SK-N-SH (cell line): ENCODE data around the gene SDR9C7. TPM values are rescaled to one million over a fixed set of nuclear protein-coding genes. Genes with fewer than 3 reads are reported as not detected.

ENCODE experiments used
- CTCF ChIA-PET: fragments of 300-600, 350-600 bp; formaldehyde crosslinking; extraction: SDS; loops from one replicate; lab custom pipeline; 2021; lab: Yijun Ruan, JAX
- POLR2A ChIA-PET: fragments of 350-600 bp; sonication (Branson Sonifier 250); formaldehyde crosslinking; extraction: SDS; loops from one replicate; lab custom pipeline; 2020; ENCODE audit warnings: antibody characterized with exemption, inconsistent platforms; lab: Yijun Ruan, JAX
- DNase-seq: peaks from one replicate; pipeline ENCODE4 v3.0.0; 2012
- H2AFZ ChIP-seq: fragments of 200-600 bp; sonication (generic); 2 replicates; pipeline ENCODE4 v1.8.1; 2016; ENCODE audit warnings: antibody characterized with exemption, mild to moderate bottlenecking, low read depth
- H3F3A ChIP-seq: fragments of 200-600 bp; sonication (generic); replicated peaks from 2 replicates; pipeline ENCODE3; 2016; ENCODE audit warnings: antibody characterized with exemption, mild to moderate bottlenecking; ENCODE audit not compliant: insufficient read depth
- H3K27ac ChIP-seq, 2 experiments: fragments of 200-500 bp in 1 of 2; fragments of 200-600 bp in 1 of 2; sonication (Bioruptor generic) in 1 of 2; sonication (generic), shearing (Covaris generic) in 1 of 2; 2 replicates each; pipeline versions ENCODE4 v1.5.1 to v1.6.1; 2014 to 2016; ENCODE audit warnings: low read depth in 2 of 2, inconsistent platforms in 1 of 2, low read length in 1 of 2, mild to moderate bottlenecking in 1 of 2, mixed read lengths in 1 of 2
- H3K27me3 ChIP-seq: fragments of 200-600 bp; sonication (generic), shearing (Covaris generic); 2 replicates; pipeline ENCODE4 v1.6.1; 2016; ENCODE audit warnings: mixed run types; ENCODE audit not compliant: insufficient read depth
- H3K36me3 ChIP-seq, 2 experiments: fragments of 200-500 bp in 1 of 2; fragments of 200-600 bp in 1 of 2; sonication (Bioruptor generic) in 1 of 2; sonication (generic) in 1 of 2; replicated peaks in 1 of 2; 2 replicates each; pipeline versions ENCODE3 to v1.5.1; 2014 to 2016; ENCODE audit warnings: low read length in 1 of 2, mild to moderate bottlenecking in 1 of 2; ENCODE audit not compliant: insufficient read depth in 2 of 2, control insufficient read depth in 1 of 2
- H3K4me1 ChIP-seq, 2 experiments: fragments of 200-500 bp in 1 of 2; fragments of 200-600 bp in 1 of 2; sonication (Bioruptor generic) in 1 of 2; sonication (generic), shearing (Covaris generic) in 1 of 2; 2 replicates each; pipeline versions ENCODE4 v1.5.1 to v1.6.1; 2014 to 2016; ENCODE audit warnings: low read depth in 1 of 2, low read length in 1 of 2, mixed run types in 1 of 2; ENCODE audit not compliant: insufficient read depth in 2 of 2, control insufficient read depth in 1 of 2
- H3K4me2 ChIP-seq: fragments of 200-600 bp; sonication (generic), shearing (Covaris generic); 2 replicates; pipeline ENCODE4 v1.6.1; 2017; ENCODE audit warnings: mixed run types
- H3K4me3 ChIP-seq, 2 experiments: fragments of 200-500 bp in 1 of 2; fragments of 200-600 bp in 1 of 2; sonication (Bioruptor generic) in 1 of 2; sonication (generic), shearing (Covaris generic) in 1 of 2; 2 replicates each; pipeline versions ENCODE4 v1.5.1 to v1.8.1; 2014 to 2016; ENCODE audit warnings: low read depth in 2 of 2, inconsistent platforms in 1 of 2, low read length in 1 of 2, mild to moderate bottlenecking in 1 of 2, mixed read lengths in 1 of 2, moderate library complexity in 1 of 2
- H3K79me2 ChIP-seq: fragments of 200-600 bp; sonication (generic); 2 replicates; pipeline ENCODE4 v1.8.1; 2017; ENCODE audit warnings: mild to moderate bottlenecking; ENCODE audit not compliant: insufficient read depth
- H3K9ac ChIP-seq: fragments of 200-600 bp; sonication (generic); 2 replicates; pipeline ENCODE4 v1.6.1; 2017; ENCODE audit warnings: mixed run types
- H3K9me2 ChIP-seq: fragments of 200-600 bp; sonication (generic); 2 replicates; pipeline ENCODE4 v1.6.1; 2017; ENCODE audit warnings: mixed run types
- H3K9me3 ChIP-seq: fragments of 200-600 bp; sonication (generic); 2 replicates; pipeline ENCODE4 v1.6.1; 2017; ENCODE audit warnings: mixed run types, mild to moderate bottlenecking, moderate library complexity
- H4K20me1 ChIP-seq: fragments of 200-600 bp; sonication (generic); 2 replicates; pipeline ENCODE4 v1.6.1; 2017; ENCODE audit warnings: mild to moderate bottlenecking, mixed run types; ENCODE audit not compliant: insufficient read depth
- CHD2 ChIP-seq: fragments of 150-350 bp; IDR thresholded peaks from 2 replicates; pipeline ENCODE4 v1.6.1; 2018; ENCODE audit warnings: low read length; ENCODE audit not compliant: partially characterized antibody
- ELF1 ChIP-seq: IDR thresholded peaks from 2 replicates; pipeline ENCODE4 v1.4.0; 2012
- EP300 ChIP-seq, 2 experiments: IDR thresholded peaks; 2 replicates each; pipeline versions ENCODE4 v1.4.0 to v1.6.1; 2012; ENCODE audit warnings: borderline replicate concordance in 1 of 2, low read depth in 1 of 2, low read length in 1 of 2
- FOSL2 ChIP-seq: IDR thresholded peaks from 2 replicates; pipeline ENCODE4 v1.4.0; 2012; ENCODE audit warnings: low read depth, mild to moderate bottlenecking, moderate library complexity, borderline replicate concordance
- FOXJ3 ChIP-seq: sonication (generic); formaldehyde crosslinking; IDR thresholded peaks from 2 replicates; pipeline ENCODE4 v1.5.1; 2020; ENCODE audit warnings: mild to moderate bottlenecking, missing genetic modification reagents
- FOXM1 ChIP-seq: IDR thresholded peaks from 2 replicates; pipeline ENCODE4 v1.4.0; 2012; ENCODE audit warnings: low read depth, mild to moderate bottlenecking
- GABPA ChIP-seq: IDR thresholded peaks from 2 replicates; pipeline ENCODE4 v1.4.0; 2012; ENCODE audit warnings: low read depth, mild to moderate bottlenecking
- JUND ChIP-seq: IDR thresholded peaks from 2 replicates; pipeline ENCODE4 v1.4.0; 2012
- MXI1 ChIP-seq: IDR thresholded peaks from 2 replicates; pipeline ENCODE4 v1.6.1; 2012; ENCODE audit warnings: mild to moderate bottlenecking, low read depth, low read length, improper control_type of control experiment
- NFIC ChIP-seq: IDR thresholded peaks from 2 replicates; pipeline ENCODE4 v1.4.0; 2012; ENCODE audit warnings: borderline replicate concordance
- POLR2AphosphoS5 ChIP-seq: IDR thresholded peaks from 2 replicates; pipeline ENCODE4 v1.6.1; 2012; ENCODE audit warnings: low read depth, low read length
- RAD21 ChIP-seq: IDR thresholded peaks from 2 replicates; pipeline ENCODE4 v1.6.1; 2012; ENCODE audit warnings: mild to moderate bottlenecking, low read length
- RCOR1 ChIP-seq: fragments of 150-350 bp; IDR thresholded peaks from 2 replicates; pipeline ENCODE4 v1.6.1; 2017; ENCODE audit warnings: antibody characterized with exemption, low read length
- SIN3A ChIP-seq: IDR thresholded peaks from 2 replicates; pipeline ENCODE4 v1.6.1; 2012; ENCODE audit warnings: low read depth, mild to moderate bottlenecking, low read length, moderate library complexity, borderline replicate concordance
- SMC3 ChIP-seq: IDR thresholded peaks from 2 replicates; pipeline ENCODE4 v1.6.1; 2012; ENCODE audit warnings: low read depth, low read length, improper control_type of control experiment
- TAF1 ChIP-seq: IDR thresholded peaks from 2 replicates; pipeline ENCODE4 v1.6.1; 2012; ENCODE audit warnings: low read depth, mild to moderate bottlenecking, low read length, moderate library complexity, borderline replicate concordance
- TCF12 ChIP-seq: IDR thresholded peaks from 2 replicates; pipeline ENCODE4 v1.4.0; 2012
- TEAD4 ChIP-seq: IDR thresholded peaks from 2 replicates; pipeline ENCODE4 v1.4.0; 2012; ENCODE audit warnings: mild to moderate bottlenecking, borderline replicate concordance; ENCODE audit not compliant: insufficient read depth
- YY1 ChIP-seq: IDR thresholded peaks from 2 replicates; pipeline ENCODE4 v1.4.0; 2012; ENCODE audit warnings: low read depth, mild to moderate bottlenecking
- WGBS: methylation state at CpG from one replicate; pipeline ENCODE4 v1.1.6; 2017; ENCODE audit warnings: low lambda C conversion rate; 5-methylcytosine and 5-hydroxymethylcytosine counted together
- polyA plus RNA-seq, 3 experiments: library from polyadenylated mRNA; depleted of rRNA; stranded (reverse); fragments of >200 nt; gene quantifications; 2 replicates each; pipeline ENCODE4 v1.2.3, GENCODE V29; 2012
- TF ChIP-seq, protein P1 (sequence below): IDR thresholded peaks from 2 replicates; pipeline ENCODE4 v1.4.0; 2012; ENCODE audit warnings: low read depth
- TF ChIP-seq, protein P2 (sequence below): IDR thresholded peaks from 2 replicates; pipeline ENCODE4 v1.6.1; 2012; ENCODE audit warnings: mild to moderate bottlenecking, low read depth, low read length, moderate library complexity
- TF ChIP-seq, protein P3 (sequence below): fragments of 150-350 bp; IDR thresholded peaks from 2 replicates; pipeline ENCODE4 v1.6.1; 2017; ENCODE audit warnings: antibody characterized with exemption, low read length, low read depth, borderline replicate concordance
- TF ChIP-seq, protein P4 (sequence below): IDR thresholded peaks from 2 replicates; pipeline ENCODE4; 2012

SDR9C7 gene
- polyA plus RNA-seq, 1 of the 3 experiments (the other 2 are of a cell fraction), result not detected

DNA sequence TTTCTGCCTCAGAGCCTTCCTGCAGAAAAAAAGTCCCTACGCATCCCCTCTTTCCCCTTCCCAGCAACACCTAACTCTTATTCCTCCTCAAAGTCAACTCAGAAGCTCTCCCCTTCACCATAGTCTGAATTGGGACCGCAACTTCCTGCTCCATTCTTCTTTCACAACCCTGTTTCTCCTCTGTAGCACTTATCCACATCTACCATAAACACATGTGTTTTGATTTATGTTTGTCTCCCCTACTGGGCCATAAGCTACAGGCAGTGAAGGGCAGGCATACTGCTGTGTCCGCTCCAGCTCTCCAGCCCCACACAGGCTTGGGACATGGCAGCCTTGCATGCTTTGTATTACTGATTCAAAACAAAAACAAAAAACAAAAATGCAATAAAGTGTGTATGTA is 5.9 kb downstream of the SDR9C7 start:
- ChIA-PET POLR2A (no interaction called here), CTCF (interaction anchor here (0.6 to 1.0 kb wide), 2 partner anchors 170 to 953 kb away, joined by 3 read pairs; no protein-coding TSS in a partner anchor)
- TF ChIP-seq FOXJ3 (CRISPR knock-in tag) (no peak), MXI1 (no peak), RAD21 (no peak), TAF1 (no peak), TCF12 (no peak), FOXM1 (no peak), POLR2AphosphoS5 (no peak), YY1 (no peak), SMC3 (no peak), FOSL2 (no peak), JUND (no peak)
- TF ChIP-seq, protein P1, sequence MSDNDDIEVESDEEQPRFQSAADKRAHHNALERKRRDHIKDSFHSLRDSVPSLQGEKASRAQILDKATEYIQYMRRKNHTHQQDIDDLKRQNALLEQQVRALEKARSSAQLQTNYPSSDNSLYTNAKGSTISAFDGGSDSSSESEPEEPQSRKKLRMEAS, result no peak
- TF ChIP-seq, protein P2, sequence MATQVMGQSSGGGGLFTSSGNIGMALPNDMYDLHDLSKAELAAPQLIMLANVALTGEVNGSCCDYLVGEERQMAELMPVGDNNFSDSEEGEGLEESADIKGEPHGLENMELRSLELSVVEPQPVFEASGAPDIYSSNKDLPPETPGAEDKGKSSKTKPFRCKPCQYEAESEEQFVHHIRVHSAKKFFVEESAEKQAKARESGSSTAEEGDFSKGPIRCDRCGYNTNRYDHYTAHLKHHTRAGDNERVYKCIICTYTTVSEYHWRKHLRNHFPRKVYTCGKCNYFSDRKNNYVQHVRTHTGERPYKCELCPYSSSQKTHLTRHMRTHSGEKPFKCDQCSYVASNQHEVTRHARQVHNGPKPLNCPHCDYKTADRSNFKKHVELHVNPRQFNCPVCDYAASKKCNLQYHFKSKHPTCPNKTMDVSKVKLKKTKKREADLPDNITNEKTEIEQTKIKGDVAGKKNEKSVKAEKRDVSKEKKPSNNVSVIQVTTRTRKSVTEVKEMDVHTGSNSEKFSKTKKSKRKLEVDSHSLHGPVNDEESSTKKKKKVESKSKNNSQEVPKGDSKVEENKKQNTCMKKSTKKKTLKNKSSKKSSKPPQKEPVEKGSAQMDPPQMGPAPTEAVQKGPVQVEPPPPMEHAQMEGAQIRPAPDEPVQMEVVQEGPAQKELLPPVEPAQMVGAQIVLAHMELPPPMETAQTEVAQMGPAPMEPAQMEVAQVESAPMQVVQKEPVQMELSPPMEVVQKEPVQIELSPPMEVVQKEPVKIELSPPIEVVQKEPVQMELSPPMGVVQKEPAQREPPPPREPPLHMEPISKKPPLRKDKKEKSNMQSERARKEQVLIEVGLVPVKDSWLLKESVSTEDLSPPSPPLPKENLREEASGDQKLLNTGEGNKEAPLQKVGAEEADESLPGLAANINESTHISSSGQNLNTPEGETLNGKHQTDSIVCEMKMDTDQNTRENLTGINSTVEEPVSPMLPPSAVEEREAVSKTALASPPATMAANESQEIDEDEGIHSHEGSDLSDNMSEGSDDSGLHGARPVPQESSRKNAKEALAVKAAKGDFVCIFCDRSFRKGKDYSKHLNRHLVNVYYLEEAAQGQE, result no peak
- TF ChIP-seq, all 33 proteins: peak for 0

DNA sequence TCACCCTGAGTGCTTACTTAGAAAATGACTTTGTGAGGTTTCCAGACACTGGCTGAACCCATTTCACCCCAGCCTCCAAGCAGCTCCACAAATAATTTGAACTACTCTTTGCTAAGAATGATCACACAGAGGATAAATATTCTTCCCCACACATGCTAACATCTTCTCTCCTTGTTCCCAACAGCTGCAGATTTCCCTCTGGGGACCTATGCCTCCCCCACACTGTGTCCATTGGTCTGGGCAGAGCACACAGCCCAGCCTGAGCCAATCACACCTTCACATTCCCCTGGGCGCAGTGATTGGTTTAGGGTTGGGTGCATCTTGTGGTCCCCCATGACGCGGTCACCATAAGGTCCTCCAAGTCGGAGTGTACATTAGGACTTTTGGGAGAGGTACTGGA is 6.9 kb downstream of the SDR9C7 start:
- ChIA-PET POLR2A (no interaction called here), CTCF (interaction anchor here (1.0 to 1.2 kb wide), 2 partner anchors 60 to 169 kb away, joined by 3 read pairs; no protein-coding TSS in a partner anchor)
- H3F3A ChIP-seq, result no peaks in the 10 kb centered on the region
- H2AFZ ChIP-seq, result no peak overlapping the region
- H3K79me2 ChIP-seq, result no peaks in the 10 kb centered on the region
- no peak overlapping the region for H3K27ac ChIP-seq
- no peak for DNase-seq
- H3K27me3 ChIP-seq, result peaks cover 5% of the 10 kb centered on the region; the same call in 1 of the 2 replicates
- H3K4me2 ChIP-seq, result no peak overlapping the region
- WGBS, result 34% methylated on average over 4 of the region's 4 CpGs
- peaks cover 0 to 4% of the 10 kb centered on the region in 2 experiments; a peak in 2 of 4 replicates for H3K4me1 ChIP-seq
- no peaks in the 10 kb centered on the region for H3K9me3 ChIP-seq
- no peak for TF ChIP-seq RCOR1
- TF ChIP-seq NFIC, result no peak
- TF ChIP-seq JUND, result no peak
- TF ChIP-seq, protein P1, result no peak
- TF ChIP-seq TCF12, result no peak
- TF ChIP-seq SMC3, result no peak
- no peak for TF ChIP-seq SIN3A
- no peak for TF ChIP-seq FOXM1
- no peak for TF ChIP-seq GABPA
- TF ChIP-seq, protein P3, sequence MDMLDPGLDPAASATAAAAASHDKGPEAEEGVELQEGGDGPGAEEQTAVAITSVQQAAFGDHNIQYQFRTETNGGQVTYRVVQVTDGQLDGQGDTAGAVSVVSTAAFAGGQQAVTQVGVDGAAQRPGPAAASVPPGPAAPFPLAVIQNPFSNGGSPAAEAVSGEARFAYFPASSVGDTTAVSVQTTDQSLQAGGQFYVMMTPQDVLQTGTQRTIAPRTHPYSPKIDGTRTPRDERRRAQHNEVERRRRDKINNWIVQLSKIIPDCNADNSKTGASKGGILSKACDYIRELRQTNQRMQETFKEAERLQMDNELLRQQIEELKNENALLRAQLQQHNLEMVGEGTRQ, result no peak
- TF ChIP-seq POLR2AphosphoS5, result no peak
- TF ChIP-seq TEAD4, result no peak
- TF ChIP-seq ELF1, result no peak
- no peak for TF ChIP-seq EP300 (IDR thresholded peaks at IDR 0.05; ENCODE audit: borderline replicate concordance in 1 of 2, low read depth in 1 of 2, low read length in 1 of 2)
- no peak for TF ChIP-seq MXI1
- TF ChIP-seq, protein P4, sequence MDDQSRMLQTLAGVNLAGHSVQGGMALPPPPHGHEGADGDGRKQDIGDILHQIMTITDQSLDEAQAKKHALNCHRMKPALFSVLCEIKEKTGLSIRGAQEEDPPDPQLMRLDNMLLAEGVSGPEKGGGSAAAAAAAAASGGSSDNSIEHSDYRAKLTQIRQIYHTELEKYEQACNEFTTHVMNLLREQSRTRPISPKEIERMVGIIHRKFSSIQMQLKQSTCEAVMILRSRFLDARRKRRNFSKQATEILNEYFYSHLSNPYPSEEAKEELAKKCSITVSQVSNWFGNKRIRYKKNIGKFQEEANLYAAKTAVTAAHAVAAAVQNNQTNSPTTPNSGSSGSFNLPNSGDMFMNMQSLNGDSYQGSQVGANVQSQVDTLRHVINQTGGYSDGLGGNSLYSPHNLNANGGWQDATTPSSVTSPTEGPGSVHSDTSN, result no peak
- no peak for TF ChIP-seq CHD2
- H3K9ac ChIP-seq, result no peak overlapping the region
- H3K4me3 ChIP-seq, result no peak overlapping the region
- no peaks in the 10 kb centered on the region for H4K20me1 ChIP-seq
- H3K9me2 ChIP-seq, result no peaks in the 10 kb centered on the region
- H3K36me3 ChIP-seq, result no peaks in the 10 kb centered on the region

More for the DNA sequence above, 5.9 kb downstream of the SDR9C7 start:
- Histone ChIP-seq H3K9me3 (no peaks in the 10 kb centered on the region), H3K27ac (no peak overlapping the region), H3K9me2 (no peaks in the 10 kb centered on the region), H4K20me1 (no peaks in the 10 kb centered on the region), H3F3A (no peaks in the 10 kb centered on the region), H2AFZ (no peak overlapping the region), H3K9ac (no peak overlapping the region), H3K79me2 (no peaks in the 10 kb centered on the region), H3K27me3 (peaks cover 5% of the 10 kb centered on the region; the same call in 1 of the 2 replicates), H3K4me3 (no peak overlapping the region), H3K4me1 (peaks cover 0 to 4% of the 10 kb centered on the region in 2 experiments; a peak in 3 of 4 replicates), H3K36me3 (no peaks in the 10 kb centered on the region), H3K4me2 (no peak overlapping the region)
- WGBS, result 80% methylated on average over 3 of the region's 3 CpGs
- DNase-seq, result no peak
